Thymus (tissue), 11 donors: ENCODE results near the gene GIMAP5. TPM values are rescaled to one million over a fixed set of nuclear protein-coding genes. Genes with fewer than 3 reads are reported as not detected.
"Not testable (repeated sequence)": the region's sequence is repeated elsewhere in the genome, so short reads cannot be mapped to it uniquely, and the experiment has no call there.

Experiments used
- DNase-seq, 9 donors: peaks; one replicate each; pipeline ENCODE4 v3.0.0-alpha.2; 2013; ENCODE audit warnings: low spot score in 9 of 9, low read depth in 6 of 9, missing footprints in 1 of 9
- H3K27ac ChIP-seq, 2 donors: one replicate each; pipeline ENCODE4 v1.5.1; 2013; ENCODE audit warnings: control low read depth in 1 of 2, low read depth in 1 of 2, low read length in 1 of 2, mild to moderate bottlenecking in 1 of 2, moderate library complexity in 1 of 2
- H3K27me3 ChIP-seq, 2 donors: one replicate each; pipeline ENCODE4 v1.5.1; 2013; ENCODE audit warnings: low read length in 1 of 2; ENCODE audit not compliant: control insufficient read depth in 2 of 2, insufficient read depth in 1 of 2
- H3K36me3 ChIP-seq, 2 donors: one replicate each; pipeline ENCODE4 v1.5.1; 2013; ENCODE audit warnings: low read length in 1 of 2, mild to moderate bottlenecking in 1 of 2, moderate library complexity in 1 of 2; ENCODE audit not compliant: control insufficient read depth in 2 of 2, insufficient read depth in 2 of 2
- H3K4me1 ChIP-seq, 2 donors: one replicate each; pipeline ENCODE4 v1.5.1; 2013; ENCODE audit warnings: low read length in 2 of 2; ENCODE audit not compliant: control insufficient read depth in 2 of 2, insufficient read depth in 2 of 2
- H3K4me3 ChIP-seq, 2 donors: one replicate each; pipeline ENCODE4 v1.5.1; 2013; ENCODE audit warnings: low read length in 2 of 2, control low read depth in 1 of 2, mild to moderate bottlenecking in 1 of 2
- H3K9me3 ChIP-seq, 2 donors: one replicate each; pipeline ENCODE4 v1.5.1; 2013; ENCODE audit warnings: low read length in 1 of 2, mild to moderate bottlenecking in 1 of 2; ENCODE audit not compliant: control insufficient read depth in 2 of 2, insufficient read depth in 1 of 2
- WGBS: extraction: QIAGEN DNeasy Blood & Tissue Kit; methylation state at CpG from one replicate; pipeline ENCODE4 v1.1.7; 2013; 5-methylcytosine and 5-hydroxymethylcytosine counted together
- polyA plus RNA-seq: library from polyadenylated mRNA; stranded (reverse); fragments of 200-250 nt; gene quantifications from one replicate; pipeline ENCODE4 v1.2.3, GENCODE V29; 2013
- total RNA-seq: library from RNA; stranded (reverse); fragments of 120-200 nt; gene quantifications from one replicate; pipeline ENCODE4 v1.2.4, GENCODE V29; 2013
- donor health status: healthy.

Gene GIMAP5
- total and polyA plus RNA-seq, 2 donors = 39.3 to 39.8 TPM

- 65% methylated on average over 3 of the region's 3 CpGs for WGBS
- no peak overlapping the region for H3K27ac ChIP-seq
Measured at GRCh38 chr7:150753826-150754603, 16.8 kb downstream of the GIMAP5 start.

GRCh38 chr7:150754951-150755350 is 17.7 kb downstream of the GIMAP5 start:
- Histone ChIP-seq H3K4me3 (no peak overlapping the region), H3K27me3 (no peaks in the 10 kb centered on the region), H3K27ac (peak overlapping the region; percentile 46 to 75), H3K36me3 (no peaks in the 10 kb centered on the region), H3K4me1 (peaks cover 4 to 29% of the 10 kb centered on the region in 2 donors), H3K9me3 (no peaks in the 10 kb centered on the region)
- no peak for DNase-seq

More at GRCh38 chr7:150753826-150754603, 16.8 kb downstream of the GIMAP5 start:
- peak in 4 of 9 donors; percentile 28 to 71 (median 48) for DNase-seq
- H3K9me3 ChIP-seq = no peaks in the 10 kb centered on the region
- H3K4me1 ChIP-seq = peaks cover 4 to 29% of the 10 kb centered on the region in 2 donors
- no peak overlapping the region for H3K4me3 ChIP-seq
- H3K36me3 ChIP-seq = no peaks in the 10 kb centered on the region
- no peaks in the 10 kb centered on the region for H3K27me3 ChIP-seq

GRCh38 chr7:150755473-150756099 is 18.4 kb downstream of the GIMAP5 start:
- Histone ChIP-seq H3K4me3 (no peak overlapping the region), H3K27me3 (no peaks in the 10 kb centered on the region), H3K36me3 (no peaks in the 10 kb centered on the region), H3K4me1 (peaks cover 4 to 29% of the 10 kb centered on the region in 2 donors), H3K27ac (peak overlapping the region; percentile 46 to 75), H3K9me3 (no peaks in the 10 kb centered on the region)
- peak in 3 of 9 donors; percentile 24 to 68 (median 51) for DNase-seq
- WGBS = 41% methylated on average over 4 of the region's 4 CpGs

DNA sequence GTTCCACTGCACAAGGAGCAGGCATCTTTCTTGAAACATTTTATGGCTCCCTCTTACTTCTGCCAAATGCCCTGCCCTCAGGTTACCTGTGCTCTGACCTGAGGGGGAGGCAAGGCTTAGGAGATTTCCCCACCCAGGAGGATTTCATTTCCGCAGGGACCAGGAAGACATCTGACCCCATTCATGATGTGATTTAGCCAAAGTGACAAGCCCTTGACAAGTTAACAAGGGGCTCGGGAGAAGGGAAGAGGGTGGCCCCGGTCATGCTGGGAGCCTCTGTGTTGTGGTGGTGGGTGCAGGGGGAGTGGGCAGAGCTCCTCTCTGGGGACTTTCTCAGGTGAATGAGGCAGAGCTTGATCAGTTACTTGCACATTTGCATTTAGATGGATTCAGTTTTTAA is 18.9 kb downstream of the GIMAP5 start:
- Histone ChIP-seq H3K4me3 (no peak overlapping the region), H3K27ac (peak overlapping the region; percentile 6 to 75), H3K27me3 (no peaks in the 10 kb centered on the region), H3K9me3 (no peaks in the 10 kb centered on the region), H3K36me3 (no peaks in the 10 kb centered on the region), H3K4me1 (peaks cover 4 to 29% of the 10 kb centered on the region in 2 donors)
- DNase-seq = no peak
- 77% methylated on average over 3 of the region's 3 CpGs for WGBS

DNA sequence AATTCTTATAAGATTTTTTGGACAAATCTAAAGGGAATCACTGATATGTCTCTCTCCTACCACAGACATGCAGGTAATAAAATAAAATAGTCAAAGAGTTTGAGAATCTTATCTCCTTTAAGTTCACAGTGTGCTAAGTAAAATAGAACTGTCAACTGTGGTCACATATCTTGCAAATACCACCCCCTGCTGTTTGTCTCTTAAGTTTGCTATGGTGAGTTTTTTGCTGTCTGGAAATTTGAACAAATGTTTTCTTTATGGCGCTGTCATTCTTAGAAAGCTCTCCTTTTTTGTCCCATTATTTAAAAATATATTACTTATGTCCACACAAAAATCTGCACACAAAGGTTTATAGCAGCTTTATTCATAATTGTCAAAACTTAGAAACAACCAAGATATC is 19.6 kb downstream of the GIMAP5 start:
- Histone ChIP-seq H3K4me1 (peaks cover 4 to 29% of the 10 kb centered on the region in 2 donors), H3K27me3 (no peaks in the 10 kb centered on the region), H3K36me3 (no peaks in the 10 kb centered on the region), H3K4me3 (no peak overlapping the region), H3K9me3 (no peaks in the 10 kb centered on the region), H3K27ac (no peak overlapping the region)
- DNase-seq = peak in 4 of 9 donors; percentile 39 to 78 (median 56)
- WGBS = 61% methylated on average over 1 of the region's 1 CpG

GRCh38 chr7:150759479-150759878 is 22.3 kb downstream of the GIMAP5 start:
- Histone ChIP-seq H3K36me3 (no peaks in the 10 kb centered on the region), H3K4me1 (peaks cover 4 to 17% of the 10 kb centered on the region in 2 donors), H3K9me3 (no peaks in the 10 kb centered on the region), H3K4me3 (no peak overlapping the region), H3K27ac (no peak overlapping the region), H3K27me3 (no peaks in the 10 kb centered on the region)
- no peak for DNase-seq
- WGBS = 95% methylated on average over 1 of the region's 1 CpG

- Histone ChIP-seq H3K9me3 (no peaks in the 10 kb centered on the region), H3K27ac (no peak overlapping the region), H3K4me1 (no peaks in the 10 kb centered on the region), H3K36me3 (no peaks in the 10 kb centered on the region), H3K4me3 (no peak overlapping the region), H3K27me3 (no peaks in the 10 kb centered on the region)
- no peak for DNase-seq
Measured at GRCh38 chr7:150766334-150766709, 29.1 kb downstream of the GIMAP5 start.

DNA sequence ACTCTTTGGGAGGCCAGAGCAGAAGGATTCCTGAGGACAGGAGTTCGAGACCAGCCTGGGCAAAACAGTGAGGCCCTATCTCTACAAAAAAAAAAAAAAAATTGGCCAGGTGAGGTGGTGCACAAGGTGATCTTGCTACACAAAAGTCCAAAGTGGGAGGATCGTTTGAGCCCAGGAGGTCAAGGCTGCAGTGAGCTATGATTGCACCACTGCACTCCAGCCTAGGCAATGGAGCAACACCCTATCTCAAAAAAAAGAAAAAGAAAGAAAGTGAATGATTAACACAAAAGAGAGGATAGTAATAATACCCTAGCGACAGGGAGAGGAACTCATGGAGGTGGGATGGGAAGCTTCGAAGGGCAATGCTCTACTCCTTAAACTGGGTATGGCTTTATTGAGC is 32.5 kb downstream of the GIMAP5 start:
- 92% methylated on average over 4 of the region's 4 CpGs for WGBS

GRCh38 chr7:150774131-150774530 is 36.9 kb downstream of the GIMAP5 start:
- WGBS = 89% methylated on average over 1 of the region's 1 CpG
- not testable (repeated sequence) for H3K36me3 ChIP-seq, H3K4me3 ChIP-seq, H3K4me1 ChIP-seq, DNase-seq, H3K27me3 ChIP-seq, H3K9me3 ChIP-seq, H3K27ac ChIP-seq

More for the DNA sequence above, 32.5 kb downstream of the GIMAP5 start:
- Histone ChIP-seq H3K9me3 (no peaks in the 10 kb centered on the region), H3K36me3 (no peaks in the 10 kb centered on the region), H3K27ac (no peak overlapping the region), H3K4me3 (no peak overlapping the region), H3K4me1 (no peaks in the 10 kb centered on the region), H3K27me3 (no peaks in the 10 kb centered on the region)
- DNase-seq = no peak
